HUES64 (cell line): ENCODE measurements around the gene DERL3.

Source experiments
- H3K27ac ChIP-seq: 2 replicates; pipeline ENCODE4 v1.7.0; 2013; ENCODE audit warnings: low read depth, low read length, inconsistent platforms
- H3K27me3 ChIP-seq: 2 replicates; pipeline ENCODE4 v1.6.1; 2013; ENCODE audit warnings: mild to moderate bottlenecking, low read length; ENCODE audit not compliant: insufficient read depth
- H3K36me3 ChIP-seq: 2 replicates; pipeline ENCODE4 v1.6.1; 2013; ENCODE audit warnings: mild to moderate bottlenecking, low read length; ENCODE audit not compliant: insufficient read depth
- H3K4me1 ChIP-seq: 2 replicates; pipeline ENCODE4 v1.6.1; 2013; ENCODE audit warnings: mild to moderate bottlenecking, low read length, moderate library complexity; ENCODE audit not compliant: insufficient read depth
- H3K4me3 ChIP-seq: 2 replicates; pipeline ENCODE4 v1.5.1; 2013; ENCODE audit warnings: mild to moderate bottlenecking, low read length, moderate library complexity
- H3K9ac ChIP-seq: 2 replicates; pipeline ENCODE4 v1.6.1; 2013; ENCODE audit warnings: mild to moderate bottlenecking, low read depth, low read length
- H3K9me3 ChIP-seq: 2 replicates; pipeline ENCODE4 v1.6.1; 2013; ENCODE audit warnings: low read depth, low read length; ENCODE audit not compliant: insufficient read depth
- WGBS: fragments of 150-250, 120-280 bp; methylation state at CpG from one replicate; pipeline ENCODE4 v1.1.7; 2013; ENCODE audit warnings: missing lambda C conversion rate; 5-methylcytosine and 5-hydroxymethylcytosine counted together

Gene DERL3

GRCh38 chr22:23828800-23829680 lies 9.8 kb downstream of the DERL3 start:
- no peak overlapping the region for H3K9ac ChIP-seq
- no peak overlapping the region for H3K4me3 ChIP-seq
- no peaks in the 10 kb centered on the region for H3K9me3 ChIP-seq
- H3K27ac ChIP-seq = no peak overlapping the region
- WGBS = 93% methylated on average over 9 of the region's 10 CpGs
- peaks cover 89% of the 10 kb centered on the region for H3K36me3 ChIP-seq
- H3K27me3 ChIP-seq = no peaks in the 10 kb centered on the region
- no peaks in the 10 kb centered on the region for H3K4me1 ChIP-seq

- Histone ChIP-seq H3K27me3 (no peaks in the 10 kb centered on the region), H3K9me3 (no peaks in the 10 kb centered on the region), H3K4me3 (no peak overlapping the region), H3K36me3 (peaks cover 87% of the 10 kb centered on the region), H3K27ac (no peak overlapping the region), H3K9ac (no peak overlapping the region), H3K4me1 (no peaks in the 10 kb centered on the region)
- 89% methylated on average over 11 of the region's 11 CpGs for WGBS
These were observed 11.3 kb downstream of the DERL3 start for GRCh38 chr22:23827351-23827995.

DNA sequence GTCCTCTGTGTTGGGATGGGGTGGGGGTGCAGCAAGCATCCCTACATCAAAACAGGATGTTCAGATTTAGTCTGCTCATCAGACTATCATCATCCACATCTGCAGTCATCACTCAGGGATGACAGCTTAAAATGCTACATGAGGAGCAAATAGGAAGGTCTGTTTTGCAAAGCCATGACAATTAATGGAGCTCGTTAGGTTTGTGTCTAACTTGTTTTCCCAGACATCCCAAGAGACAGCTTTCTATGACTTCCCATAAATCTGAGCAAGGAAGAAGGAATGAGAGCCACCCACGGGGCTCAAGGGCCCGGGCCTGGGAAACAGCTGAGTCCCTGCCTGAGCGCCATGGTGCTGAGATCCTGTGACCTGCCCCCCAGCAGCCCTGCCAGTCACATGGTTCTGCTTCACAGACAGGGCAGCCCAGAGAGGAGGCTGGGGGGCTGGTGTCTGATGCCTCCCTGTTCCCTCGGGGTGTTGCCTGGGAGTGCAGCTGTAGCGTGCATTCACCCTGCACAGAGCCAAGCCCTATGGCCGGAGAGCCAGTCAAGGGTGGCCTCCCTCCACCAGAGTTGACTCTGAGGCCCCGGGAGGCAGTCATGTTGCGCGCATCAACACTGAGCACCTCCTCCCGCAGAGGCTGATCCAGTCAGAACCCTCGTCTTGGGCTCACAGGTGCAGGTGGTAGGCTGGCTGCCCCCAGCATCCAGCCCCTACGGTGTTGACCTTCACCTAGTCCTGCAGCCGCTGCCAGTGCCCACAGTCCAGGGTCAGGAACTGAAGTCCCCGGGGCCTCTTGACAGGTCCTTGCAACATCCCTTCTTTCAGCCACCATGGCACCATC lies 12.1 kb downstream of the DERL3 start:
- Histone ChIP-seq H3K4me3 (no peak overlapping the region), H3K27ac (no peak overlapping the region), H3K27me3 (no peaks in the 10 kb centered on the region), H3K9ac (no peak overlapping the region), H3K4me1 (no peaks in the 10 kb centered on the region), H3K9me3 (no peaks in the 10 kb centered on the region), H3K36me3 (peaks cover 87% of the 10 kb centered on the region)
- WGBS = 91% methylated on average over 15 of the region's 15 CpGs

DNA sequence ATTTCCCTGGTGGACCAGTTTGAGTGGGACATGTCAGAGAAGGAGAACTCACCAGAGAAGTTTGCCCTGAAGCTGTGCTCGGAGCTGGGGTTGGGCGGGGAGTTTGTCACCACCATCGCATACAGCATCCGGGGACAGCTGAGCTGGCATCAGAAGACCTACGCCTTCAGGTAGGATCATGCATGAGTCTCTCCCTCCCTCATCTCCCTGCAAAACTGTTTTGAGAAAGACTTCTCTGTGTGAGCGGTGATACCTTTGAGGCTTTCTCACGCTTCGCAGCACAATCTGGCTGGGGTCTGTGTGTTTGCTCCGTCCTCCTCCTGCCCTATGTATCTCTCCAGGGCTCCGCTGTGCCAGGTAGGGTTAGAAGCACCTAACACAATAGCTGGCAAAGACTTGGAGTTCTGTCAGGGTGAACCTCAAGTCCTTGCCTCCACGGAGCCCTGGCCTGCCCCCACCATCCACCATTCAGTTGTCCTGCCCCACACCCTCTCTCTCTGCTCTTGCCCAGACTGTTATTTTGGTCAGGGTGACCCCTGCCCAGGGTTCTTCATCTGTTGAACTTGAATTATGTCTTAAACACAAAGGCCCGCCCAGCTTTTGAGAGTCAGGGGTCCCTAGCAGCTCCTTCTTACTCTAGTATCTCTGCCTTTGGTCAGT lies 13.4 kb downstream of the DERL3 start:
- Histone ChIP-seq H3K9me3 (no peaks in the 10 kb centered on the region), H3K27me3 (no peaks in the 10 kb centered on the region), H3K9ac (no peak overlapping the region), H3K27ac (no peak overlapping the region), H3K4me3 (no peak overlapping the region), H3K36me3 (peaks cover 90% of the 10 kb centered on the region), H3K4me1 (no peaks in the 10 kb centered on the region)
- WGBS = 94% methylated on average over 12 of the region's 12 CpGs

DNA sequence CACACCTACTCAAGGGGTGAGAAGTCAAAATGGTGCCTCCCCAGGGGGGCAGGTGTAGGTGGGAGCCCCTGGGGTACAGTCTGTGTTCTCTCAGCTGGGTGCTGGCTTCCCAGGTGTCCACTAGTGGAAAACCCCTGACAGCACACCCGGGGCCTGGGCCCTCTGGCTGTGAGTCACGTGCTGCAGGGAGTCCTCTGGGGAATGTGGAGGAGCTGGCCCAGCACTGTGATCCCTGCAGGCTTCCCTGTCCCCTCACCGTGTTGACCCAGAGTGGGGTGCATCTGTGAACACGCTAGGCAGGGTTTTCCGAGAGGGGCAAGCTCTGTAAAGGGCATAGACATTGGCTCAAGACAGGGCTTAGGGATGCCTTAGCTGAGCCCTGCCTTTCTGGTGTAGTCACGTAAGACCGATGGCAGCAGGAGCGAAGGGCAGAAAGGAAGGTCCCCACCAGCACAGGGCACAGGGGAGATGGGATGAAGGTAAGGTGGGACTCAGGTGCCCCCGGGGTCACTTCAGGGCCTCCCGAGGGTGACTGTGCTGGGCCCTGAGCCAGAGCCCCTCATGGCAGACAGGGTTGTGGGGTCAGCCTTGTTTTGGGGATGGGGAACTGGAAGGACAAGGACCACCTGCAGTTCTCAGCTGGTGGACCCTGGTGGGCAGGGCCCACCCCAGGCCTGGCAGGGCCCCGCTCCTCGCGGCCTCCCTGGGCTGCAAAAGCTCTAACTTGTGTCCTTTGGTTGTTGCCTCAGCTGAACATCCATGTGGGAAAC lies 14.1 kb downstream of the DERL3 start:
- Histone ChIP-seq H3K27me3 (no peaks in the 10 kb centered on the region), H3K27ac (no peak overlapping the region), H3K4me1 (no peaks in the 10 kb centered on the region), H3K4me3 (no peak overlapping the region), H3K36me3 (peaks cover 90% of the 10 kb centered on the region), H3K9me3 (no peaks in the 10 kb centered on the region), H3K9ac (no peak overlapping the region)
- WGBS = 95% methylated on average over 13 of the region's 13 CpGs

DNA sequence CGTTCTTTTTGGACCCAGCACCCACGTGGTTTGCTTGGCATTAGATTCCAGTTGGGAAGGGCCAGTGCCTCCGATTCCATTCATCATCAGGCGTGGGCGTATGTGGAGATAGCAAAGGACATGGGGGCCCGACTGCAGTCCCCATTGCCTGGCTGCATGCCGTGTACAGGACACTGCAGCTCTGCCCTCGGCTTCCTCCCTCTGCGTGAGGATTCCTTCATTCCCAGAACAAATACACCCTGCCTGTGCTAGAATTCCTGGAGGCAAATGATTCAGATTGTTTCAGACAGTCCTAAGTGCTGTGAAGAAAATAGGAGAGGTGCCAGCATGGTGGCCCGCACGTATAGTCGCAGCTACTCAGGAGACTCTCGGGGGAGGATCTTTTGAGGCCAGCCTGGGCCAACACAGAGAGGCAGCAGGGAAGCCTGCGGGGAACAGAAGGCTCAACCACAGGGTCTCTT lies 15.4 kb downstream of the DERL3 start:
- H3K36me3 ChIP-seq = peaks cover 90% of the 10 kb centered on the region
- no peak overlapping the region for H3K27ac ChIP-seq
- no peaks in the 10 kb centered on the region for H3K4me1 ChIP-seq
- no peak overlapping the region for H3K9ac ChIP-seq
- H3K27me3 ChIP-seq = no peaks in the 10 kb centered on the region
- no peaks in the 10 kb centered on the region for H3K9me3 ChIP-seq
- WGBS = 97% methylated on average over 14 of the region's 14 CpGs
- H3K4me3 ChIP-seq = no peak overlapping the region

DNA sequence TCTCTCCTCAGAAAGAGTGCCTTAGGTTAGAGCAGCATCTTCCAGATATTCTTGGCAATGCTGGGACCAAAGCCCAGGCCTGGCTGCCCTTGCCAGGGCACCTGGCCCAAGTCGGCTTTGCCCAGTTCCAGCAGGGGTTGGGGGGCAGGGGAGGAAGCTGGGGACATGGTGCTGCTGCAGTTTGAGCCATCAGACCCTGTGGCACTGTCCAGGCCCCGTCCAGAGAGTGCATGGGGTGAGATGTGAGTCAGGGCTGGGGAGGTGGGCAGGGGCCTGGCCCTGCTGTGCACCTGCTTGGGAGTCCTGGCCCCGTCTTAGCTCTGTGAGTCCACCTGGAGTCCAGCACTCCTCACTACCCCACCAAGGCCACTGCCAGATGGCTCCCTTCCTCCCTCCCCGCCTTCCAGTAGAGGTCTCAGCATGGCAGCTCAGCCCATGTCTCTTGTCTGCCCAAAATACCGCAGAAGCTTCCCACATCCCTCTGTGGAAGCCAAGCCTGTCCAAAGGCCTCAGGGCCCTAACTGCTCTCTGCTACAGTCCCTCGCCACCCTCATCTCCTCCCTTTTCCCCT lies 16.6 kb downstream of the DERL3 start:
- Histone ChIP-seq H3K27me3 (no peaks in the 10 kb centered on the region), H3K27ac (no peak overlapping the region), H3K4me3 (no peak overlapping the region), H3K9me3 (no peaks in the 10 kb centered on the region), H3K36me3 (peaks cover 94% of the 10 kb centered on the region), H3K4me1 (no peaks in the 10 kb centered on the region), H3K9ac (no peak overlapping the region)
- 96% methylated on average over 6 of the region's 6 CpGs for WGBS

- H3K27ac ChIP-seq = no peak overlapping the region
- no peaks in the 10 kb centered on the region for H3K27me3 ChIP-seq
- no peak overlapping the region for H3K4me3 ChIP-seq
- no peaks in the 10 kb centered on the region for H3K4me1 ChIP-seq
- 73% methylated on average over 4 of the region's 4 CpGs for WGBS
- no peaks in the 10 kb centered on the region for H3K9me3 ChIP-seq
- no peak overlapping the region for H3K9ac ChIP-seq
- peaks cover 95% of the 10 kb centered on the region for H3K36me3 ChIP-seq
These were observed 18.0 kb downstream of the DERL3 start for GRCh38 chr22:23820748-23821211.

- 99% methylated on average over 2 of the region's 2 CpGs for WGBS
- Histone ChIP-seq H3K36me3 (peaks cover 87% of the 10 kb centered on the region), H3K27ac (no peak overlapping the region)
These were observed 20.3 kb downstream of the DERL3 start for GRCh38 chr22:23818541-23818940.

GRCh38 chr22:23817146-23817545 lies 21.7 kb downstream of the DERL3 start:
- Histone ChIP-seq H3K4me3 (no peak overlapping the region), H3K9ac (no peak overlapping the region), H3K27ac (no peak overlapping the region), H3K9me3 (no peaks in the 10 kb centered on the region), H3K4me1 (no peaks in the 10 kb centered on the region), H3K27me3 (no peaks in the 10 kb centered on the region), H3K36me3 (peaks cover 88% of the 10 kb centered on the region)
- 93% methylated on average over 6 of the region's 6 CpGs for WGBS

More at GRCh38 chr22:23818541-23818940, 20.3 kb downstream of the DERL3 start:
- Histone ChIP-seq H3K27me3 (no peaks in the 10 kb centered on the region), H3K9ac (no peak overlapping the region), H3K9me3 (no peaks in the 10 kb centered on the region), H3K4me3 (no peak overlapping the region), H3K4me1 (no peaks in the 10 kb centered on the region)
